Measurements from ENCODE around the gene BUB1B.

DNA sequence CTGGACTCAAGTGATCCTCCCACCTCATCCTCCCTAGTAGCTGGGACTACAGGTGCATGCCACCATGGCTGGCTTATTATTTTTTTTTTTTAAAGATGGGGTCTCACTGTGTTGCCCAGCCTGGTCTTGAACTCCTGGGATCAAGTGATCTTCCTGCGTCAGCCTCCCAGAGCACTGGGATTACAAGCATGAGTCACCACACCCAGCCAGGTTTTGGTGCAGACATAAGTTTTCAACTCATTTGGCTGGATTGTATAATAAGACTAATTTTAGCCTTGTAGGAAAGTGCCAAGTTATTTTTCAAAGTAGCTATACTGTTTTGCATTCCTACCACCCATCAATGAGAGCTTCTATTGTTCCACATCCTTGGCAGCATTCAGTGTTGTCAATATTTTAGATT, 32.1 kb downstream of the BUB1B start:
- TF ChIP-seq, protein P1, sequence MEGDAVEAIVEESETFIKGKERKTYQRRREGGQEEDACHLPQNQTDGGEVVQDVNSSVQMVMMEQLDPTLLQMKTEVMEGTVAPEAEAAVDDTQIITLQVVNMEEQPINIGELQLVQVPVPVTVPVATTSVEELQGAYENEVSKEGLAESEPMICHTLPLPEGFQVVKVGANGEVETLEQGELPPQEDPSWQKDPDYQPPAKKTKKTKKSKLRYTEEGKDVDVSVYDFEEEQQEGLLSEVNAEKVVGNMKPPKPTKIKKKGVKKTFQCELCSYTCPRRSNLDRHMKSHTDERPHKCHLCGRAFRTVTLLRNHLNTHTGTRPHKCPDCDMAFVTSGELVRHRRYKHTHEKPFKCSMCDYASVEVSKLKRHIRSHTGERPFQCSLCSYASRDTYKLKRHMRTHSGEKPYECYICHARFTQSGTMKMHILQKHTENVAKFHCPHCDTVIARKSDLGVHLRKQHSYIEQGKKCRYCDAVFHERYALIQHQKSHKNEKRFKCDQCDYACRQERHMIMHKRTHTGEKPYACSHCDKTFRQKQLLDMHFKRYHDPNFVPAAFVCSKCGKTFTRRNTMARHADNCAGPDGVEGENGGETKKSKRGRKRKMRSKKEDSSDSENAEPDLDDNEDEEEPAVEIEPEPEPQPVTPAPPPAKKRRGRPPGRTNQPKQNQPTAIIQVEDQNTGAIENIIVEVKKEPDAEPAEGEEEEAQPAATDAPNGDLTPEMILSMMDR (IDR thresholded peaks at IDR 0.05): no peak
- TF ChIP-seq POLR2A (IDR thresholded peaks at IDR 0.05) (no peak), POLR2AphosphoS5 (IDR thresholded peaks at IDR 0.05) (no peak), EP300 (IDR thresholded peaks at IDR 0.05) (no peak)
